ENCODE results near the gene MROH8. TPM values are rescaled to one million over a fixed set of nuclear protein-coding genes. Genes with fewer than 3 reads are reported as not detected.

Gene MROH8
- polyA plus RNA-seq, 6 donors from 2014 or later, result 0.89 to 3.9 (median 2.2) TPM

DNA sequence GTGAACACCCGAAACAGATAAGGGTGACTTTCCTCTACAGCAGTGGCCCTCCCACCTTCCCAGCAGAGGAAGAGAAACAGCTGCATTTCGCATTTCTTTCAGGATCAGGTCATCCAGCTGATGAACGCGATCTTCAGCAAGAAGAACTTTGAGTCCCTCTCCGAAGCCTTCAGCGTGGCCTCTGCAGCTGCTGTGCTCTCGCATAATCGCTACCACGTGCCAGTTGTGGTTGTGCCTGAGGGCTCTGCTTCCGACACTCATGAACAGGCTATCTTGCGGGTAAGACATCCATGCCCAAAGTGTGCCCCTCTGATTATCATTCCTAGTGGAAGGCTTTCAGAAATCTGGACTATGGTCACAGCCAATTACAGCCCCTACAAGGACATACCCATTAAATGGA is 27.8 kb upstream of the MROH8 start:
- Mint-ChIP-seq H3K27me3 (no peaks in the 10 kb centered on the region), H3K27ac (no peak overlapping the region), H3K4me1 (no peaks in the 10 kb centered on the region), H3K36me3 (peaks cover 15 to 19% of the 10 kb centered on the region in 2 donors), H3K4me3 (no peak overlapping the region), H3K9me3 (no peaks in the 10 kb centered on the region)
- DNase-seq, result no peak
- no peak for ATAC-seq (ENCODE audit: low read depth in 2 of 2)

- Mint-ChIP-seq H3K4me1 (no peaks in the 10 kb centered on the region), H3K9me3 (no peaks in the 10 kb centered on the region), H3K27ac (no peak overlapping the region), H3K27me3 (no peaks in the 10 kb centered on the region), H3K4me3 (no peak overlapping the region), H3K36me3 (peaks cover 15 to 19% of the 10 kb centered on the region in 2 donors)
- ATAC-seq (ENCODE audit: low read depth in 2 of 2) (no peak), DNase-seq (no peak)
Measured at GRCh38 chr20:37205794-37206193, 26.4 kb upstream of the MROH8 start.

DNA sequence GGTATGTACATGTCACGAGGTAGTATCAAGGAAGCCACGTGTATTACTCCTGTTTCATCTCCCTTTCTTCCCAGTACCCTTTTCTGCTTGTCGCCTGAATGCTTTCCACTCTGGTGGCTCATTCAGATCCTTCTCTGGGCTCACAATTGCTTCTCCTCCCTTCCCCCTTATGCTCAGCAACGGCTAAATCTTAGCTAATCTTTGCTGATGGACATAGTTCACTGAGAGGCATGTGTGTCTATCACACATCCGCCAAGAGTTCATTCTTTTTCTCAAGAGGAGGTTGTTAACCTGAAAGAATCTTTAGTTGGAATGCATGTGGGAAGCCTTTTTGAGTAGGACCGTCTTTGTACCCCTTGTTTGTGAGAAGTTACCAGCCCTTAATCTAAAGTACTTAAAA is 25.8 kb upstream of the MROH8 start:
- H3K36me3 Mint-ChIP-seq, result peaks cover 15 to 19% of the 10 kb centered on the region in 2 donors
- ATAC-seq (ENCODE audit: low read depth in 2 of 2) (no peak), DNase-seq (no peak)
- H3K27ac Mint-ChIP-seq, result peak overlapping the region in 2 of 6 donors; percentile 24 to 38
- no peaks in the 10 kb centered on the region for H3K27me3 Mint-ChIP-seq
- H3K4me1 Mint-ChIP-seq, result no peaks in the 10 kb centered on the region
- H3K4me3 Mint-ChIP-seq, result no peak overlapping the region
- no peaks in the 10 kb centered on the region for H3K9me3 Mint-ChIP-seq

GRCh38 chr20:37204056-37204455 is 24.7 kb upstream of the MROH8 start:
- ATAC-seq (ENCODE audit: low read depth in 2 of 2), result no peak
- H3K36me3 Mint-ChIP-seq, result peaks cover 19 to 21% of the 10 kb centered on the region in 2 donors
- H3K27me3 Mint-ChIP-seq, result no peaks in the 10 kb centered on the region
- no peak overlapping the region for H3K27ac Mint-ChIP-seq
- no peaks in the 10 kb centered on the region for H3K9me3 Mint-ChIP-seq
- H3K4me1 Mint-ChIP-seq, result no peaks in the 10 kb centered on the region
- H3K4me3 Mint-ChIP-seq, result no peak overlapping the region
- DNase-seq, result no peak

- ATAC-seq (ENCODE audit: low read depth in 2 of 2) (no peak), DNase-seq (peak; percentile 25)
- H3K27me3 Mint-ChIP-seq, result no peaks in the 10 kb centered on the region
- peaks cover 14 to 19% of the 10 kb centered on the region in 2 donors for H3K36me3 Mint-ChIP-seq
- no peak overlapping the region for H3K27ac Mint-ChIP-seq
- H3K4me1 Mint-ChIP-seq, result peaks cover 0 to under 1% (median 0%) of the 10 kb centered on the region in 3 donors
- no peak overlapping the region for H3K4me3 Mint-ChIP-seq
- no peaks in the 10 kb centered on the region for H3K9me3 Mint-ChIP-seq
Measured at GRCh38 chr20:37202267-37202943, 23.1 kb upstream of the MROH8 start.

GRCh38 chr20:37201827-37202162 is 22.4 kb upstream of the MROH8 start:
- DNase-seq (no peak), ATAC-seq (ENCODE audit: low read depth in 2 of 2) (no peak)
- Mint-ChIP-seq H3K9me3 (no peaks in the 10 kb centered on the region), H3K27me3 (no peaks in the 10 kb centered on the region), H3K4me1 (peaks cover 6 to 7% (median 6%) of the 10 kb centered on the region in 3 donors), H3K36me3 (peaks cover 14 to 19% of the 10 kb centered on the region in 2 donors), H3K27ac (no peak overlapping the region), H3K4me3 (no peak overlapping the region)

DNA sequence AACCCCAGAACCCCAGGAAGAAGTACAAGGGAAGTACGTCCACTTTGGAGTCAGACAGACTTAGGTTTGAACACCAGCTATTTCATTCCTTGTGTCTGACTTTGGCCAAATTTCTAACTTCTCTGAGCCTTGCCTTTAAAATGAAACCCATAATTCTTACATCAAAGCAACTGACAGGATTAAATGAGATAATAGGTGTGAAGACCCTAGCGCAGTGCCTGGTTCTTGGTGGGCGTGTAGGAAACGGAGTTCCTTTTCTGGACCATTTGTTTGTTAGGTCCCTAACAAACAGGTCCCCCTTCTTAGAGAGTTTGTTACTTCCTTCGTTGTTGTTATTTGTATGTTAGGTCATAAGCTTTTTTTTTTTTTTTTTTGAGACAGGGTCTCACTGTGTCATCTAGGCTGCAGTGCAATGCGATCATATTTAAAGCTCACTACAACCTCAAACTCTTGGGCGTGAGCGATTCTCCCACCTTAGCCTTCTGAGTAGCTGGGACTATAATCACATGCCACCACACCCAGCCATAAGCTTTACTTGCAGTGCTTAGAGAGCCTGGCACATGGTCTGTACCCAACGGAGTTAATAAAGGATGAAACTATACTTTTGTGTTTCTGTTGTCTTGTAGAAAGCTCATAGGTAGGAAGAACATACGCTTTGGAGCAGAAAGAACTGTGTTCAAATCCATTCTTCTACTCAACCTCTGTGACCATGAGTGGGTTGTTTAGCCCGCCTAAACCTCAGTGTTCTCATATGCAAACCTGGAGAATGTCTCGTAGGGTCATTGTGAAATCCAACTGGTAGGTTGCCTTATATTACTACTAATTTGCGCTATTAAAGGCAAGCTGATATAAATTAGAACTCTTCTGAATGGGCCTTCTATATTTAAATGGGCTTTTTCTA is 21.8 kb upstream of the MROH8 start:
- Mint-ChIP-seq H3K27ac (peak overlapping the region in 5 of 6 donors; percentile 8 to 66 (median 39)), H3K27me3 (no peaks in the 10 kb centered on the region), H3K4me1 (peaks cover 11 to 13% (median 12%) of the 10 kb centered on the region in 3 donors), H3K36me3 (peaks cover 14 to 19% of the 10 kb centered on the region in 2 donors), H3K9me3 (no peaks in the 10 kb centered on the region), H3K4me3 (peak overlapping the region in 1 of 8 donors; percentile 42)
- ATAC-seq (ENCODE audit: low read depth in 2 of 2) (no peak), DNase-seq (no peak)

DNA sequence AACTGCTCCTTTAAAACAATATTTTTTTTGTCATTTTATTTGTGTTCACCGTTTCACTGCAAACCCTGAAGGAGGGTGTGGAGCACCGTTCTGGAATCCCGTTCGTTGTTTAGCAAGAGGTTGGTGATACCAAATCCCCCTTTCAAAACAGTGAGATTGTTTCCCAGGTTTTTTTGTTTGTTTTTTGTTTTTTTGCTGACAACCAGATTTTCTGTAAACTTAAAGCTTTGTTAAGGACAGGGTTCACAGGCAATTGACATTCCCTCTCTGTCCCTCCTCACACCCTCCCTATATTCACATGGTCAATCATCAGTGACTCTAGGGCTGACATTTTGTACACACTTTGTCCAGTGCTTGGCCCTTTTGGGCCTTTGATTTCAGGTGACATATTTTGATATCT is 21.0 kb upstream of the MROH8 start:
- ATAC-seq (ENCODE audit: low read depth in 2 of 2) (no peak), DNase-seq (no peak)
- H3K27ac Mint-ChIP-seq, result no peak overlapping the region
- H3K36me3 Mint-ChIP-seq, result peaks cover 14 to 17% of the 10 kb centered on the region in 2 donors
- H3K4me1 Mint-ChIP-seq, result peaks cover 13 to 19% (median 15%) of the 10 kb centered on the region in 3 donors
- H3K9me3 Mint-ChIP-seq, result no peaks in the 10 kb centered on the region
- no peak overlapping the region for H3K4me3 Mint-ChIP-seq
- no peaks in the 10 kb centered on the region for H3K27me3 Mint-ChIP-seq

DNA sequence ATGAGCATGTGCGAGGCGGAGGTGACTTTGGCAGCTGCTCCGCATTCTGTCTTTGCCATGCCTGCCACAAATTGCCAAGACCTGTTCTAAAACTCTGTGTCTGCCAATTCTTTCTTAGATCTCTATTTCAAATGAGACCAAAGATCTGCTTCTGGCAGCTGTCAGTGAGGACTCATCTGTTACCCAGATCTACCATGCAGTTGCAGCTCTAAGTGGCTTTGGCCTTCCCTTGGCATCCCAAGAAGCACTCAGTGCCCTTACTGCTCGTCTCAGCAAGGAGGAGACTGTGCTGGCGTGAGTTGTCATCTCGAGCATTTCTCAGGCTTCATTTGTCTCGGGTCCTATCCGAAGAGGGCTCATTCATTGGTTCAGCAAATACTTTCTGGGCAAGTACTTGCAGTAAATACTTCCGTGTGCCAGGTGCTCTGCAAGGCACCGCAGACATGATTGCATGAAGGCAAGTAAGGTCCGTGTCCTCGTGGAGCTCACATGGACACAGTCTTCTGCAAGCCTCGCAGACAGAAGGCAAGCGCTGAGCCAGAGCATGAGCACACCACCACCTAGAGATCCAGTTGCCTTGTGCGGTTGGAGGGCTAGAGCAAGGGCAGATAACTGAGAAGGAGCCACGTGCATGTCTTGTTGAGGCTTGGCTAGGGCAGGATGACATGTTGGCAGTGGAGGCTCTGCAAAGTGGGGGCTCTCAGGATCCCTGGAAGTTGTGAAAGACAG is 19.7 kb upstream of the MROH8 start:
- DNase-seq (no peak), ATAC-seq (ENCODE audit: low read depth in 2 of 2) (no peak)
- Mint-ChIP-seq H3K9me3 (no peaks in the 10 kb centered on the region), H3K36me3 (peaks cover 4 to 10% of the 10 kb centered on the region in 2 donors), H3K27me3 (no peaks in the 10 kb centered on the region), H3K4me1 (peaks cover 24 to 32% (median 28%) of the 10 kb centered on the region in 3 donors), H3K27ac (no peak overlapping the region), H3K4me3 (no peak overlapping the region)

GRCh38 chr20:37194621-37195417 is 15.5 kb upstream of the MROH8 start:
- H3K4me1 Mint-ChIP-seq, result peaks cover 56 to 73% (median 58%) of the 10 kb centered on the region in 3 donors
- H3K27me3 Mint-ChIP-seq, result no peaks in the 10 kb centered on the region
- H3K9me3 Mint-ChIP-seq, result no peaks in the 10 kb centered on the region
- no peak for ATAC-seq (ENCODE audit: low read depth in 2 of 2)
- H3K4me3 Mint-ChIP-seq, result peak overlapping the region in 1 of 8 donors; percentile 72
- peak overlapping the region in 3 of 6 donors; percentile 42 to 73 (median 46) for H3K27ac Mint-ChIP-seq
- peaks cover 7 to 10% of the 10 kb centered on the region in 2 donors for H3K36me3 Mint-ChIP-seq
- DNase-seq, result no peak

- no peaks in the 10 kb centered on the region for H3K27me3 Mint-ChIP-seq
- peaks cover 0 to 10% of the 10 kb centered on the region in 2 donors for H3K36me3 Mint-ChIP-seq
- no peak for DNase-seq
- peaks cover 62 to 83% (median 68%) of the 10 kb centered on the region in 3 donors for H3K4me1 Mint-ChIP-seq
- peak overlapping the region in 3 of 6 donors; percentile 46 to 64 (median 51) for H3K27ac Mint-ChIP-seq
- ATAC-seq (ENCODE audit: low read depth in 2 of 2), result no peak
- H3K9me3 Mint-ChIP-seq, result no peaks in the 10 kb centered on the region
- no peak overlapping the region for H3K4me3 Mint-ChIP-seq
Measured at GRCh38 chr20:37193821-37194220, 14.5 kb upstream of the MROH8 start.

- no peaks in the 10 kb centered on the region for H3K27me3 Mint-ChIP-seq
- DNase-seq, result no peak
- H3K27ac Mint-ChIP-seq, result peak overlapping the region in 2 of 6 donors; percentile 19 to 64
- H3K36me3 Mint-ChIP-seq, result peaks cover 0 to 10% of the 10 kb centered on the region in 2 donors
- H3K9me3 Mint-ChIP-seq, result no peaks in the 10 kb centered on the region
- peaks cover 62 to 89% (median 69%) of the 10 kb centered on the region in 3 donors for H3K4me1 Mint-ChIP-seq
- no peak overlapping the region for H3K4me3 Mint-ChIP-seq
- ATAC-seq (ENCODE audit: low read depth in 2 of 2), result no peak
Measured at GRCh38 chr20:37193226-37193625, 13.9 kb upstream of the MROH8 start.
